NCI-H82 (cell line): ENCODE measurements around the gene SMDT1.
A peak's percentile ranks its signal among the peaks of the same experiment; 100 is the strongest.

Source experiments
- DNase-seq: peaks from one replicate; lab custom pipeline; 2025; lab: John Stamatoyannopoulos, UW

Gene SMDT1, protein sequence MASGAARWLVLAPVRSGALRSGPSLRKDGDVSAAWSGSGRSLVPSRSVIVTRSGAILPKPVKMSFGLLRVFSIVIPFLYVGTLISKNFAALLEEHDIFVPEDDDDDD

DNA sequence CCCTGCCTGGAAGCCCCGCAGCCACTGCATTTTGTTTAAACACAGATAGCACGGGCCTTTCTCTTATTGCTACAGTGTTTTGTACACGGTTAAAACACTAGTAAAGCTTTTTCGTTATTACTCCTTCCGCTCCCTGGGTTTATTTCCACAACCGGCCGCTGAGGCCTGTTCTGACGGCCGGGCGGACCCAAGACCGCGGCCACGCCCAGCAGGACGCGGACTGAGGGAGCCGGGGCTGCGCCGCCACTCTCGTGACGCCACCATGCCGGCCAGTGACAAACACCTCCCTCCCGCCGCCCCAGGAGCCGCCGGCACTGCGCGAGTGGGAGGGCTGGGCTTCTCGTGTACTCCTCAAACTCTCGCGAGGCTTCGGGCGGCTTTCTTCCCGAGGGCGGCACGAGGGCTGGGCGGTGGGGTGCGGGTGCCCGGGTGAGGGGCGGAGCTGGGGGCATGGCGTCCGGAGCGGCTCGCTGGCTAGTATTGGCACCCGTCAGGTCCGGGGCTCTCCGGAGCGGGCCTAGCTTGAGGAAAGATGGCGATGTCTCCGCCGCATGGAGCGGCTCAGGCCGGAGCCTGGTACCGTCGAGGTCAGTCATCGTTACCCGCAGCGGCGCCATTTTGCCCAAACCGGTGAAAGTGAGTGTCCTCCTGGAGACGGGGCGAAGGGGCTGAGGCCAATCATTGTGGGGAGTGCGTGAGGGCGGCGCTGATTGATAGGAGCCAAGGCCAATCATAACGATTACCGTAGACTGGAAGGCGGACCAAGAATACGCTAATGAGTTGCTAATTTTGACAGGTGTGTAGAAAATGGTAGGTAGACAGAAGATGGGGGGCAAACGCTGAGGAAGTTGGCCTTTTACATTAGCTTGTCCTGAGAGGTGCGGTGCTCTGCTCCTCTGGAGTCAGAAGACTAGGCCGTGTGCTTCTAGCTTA, at the start of gene SMDT1:
Gene SMDT1, plus strand, starts transcription at position 382 of the 933 bp plus-strand sequence. Its CDS starts 69 bp downstream, at position 451.
- peak; percentile 98 for DNase-seq

DNA sequence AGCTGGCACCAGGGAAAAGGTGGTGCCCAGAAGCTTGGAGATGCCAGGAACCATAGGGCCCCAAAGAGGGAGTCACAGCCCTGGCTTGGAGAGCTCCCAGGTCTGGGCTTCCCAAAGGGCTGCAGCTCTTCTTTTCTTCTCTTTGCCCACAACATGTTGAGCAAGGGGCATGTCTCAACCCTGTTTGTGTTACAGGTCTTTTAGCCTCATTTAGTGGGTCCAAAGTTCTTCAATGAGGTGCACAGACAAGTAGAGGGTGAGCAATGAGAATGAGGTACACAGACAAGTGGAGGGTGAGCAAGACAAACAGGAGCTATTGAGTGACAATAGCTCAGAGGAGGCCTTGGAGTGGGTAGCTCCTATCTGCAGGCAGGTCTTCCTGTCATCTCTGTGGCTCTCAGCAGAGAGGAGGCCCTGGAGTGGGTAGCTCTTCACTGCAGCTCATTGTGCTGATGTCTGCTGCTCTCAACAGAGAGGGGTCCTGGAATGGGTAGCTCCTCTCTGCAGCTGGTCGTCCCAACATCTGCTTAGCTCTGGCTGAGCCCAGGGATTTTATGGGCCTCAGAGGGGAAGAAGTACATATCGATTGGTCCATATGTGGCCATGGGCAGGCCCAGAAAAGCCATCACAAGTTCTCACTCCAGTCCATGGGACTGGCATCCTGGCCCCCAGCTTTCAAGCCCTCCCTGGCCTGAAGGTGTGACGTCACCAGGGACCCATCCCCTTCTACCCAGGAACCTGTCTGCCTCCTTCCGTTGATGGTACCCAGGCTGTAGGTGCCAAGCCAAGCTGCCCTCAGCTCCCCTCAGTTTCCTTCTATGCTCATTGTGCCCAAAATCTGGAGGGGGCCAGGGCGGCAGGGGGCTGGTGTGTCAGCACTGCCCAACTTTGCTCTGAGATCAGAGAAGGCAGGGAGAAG, 46.0 kb upstream of the SMDT1 start:
- no peak for DNase-seq

DNA sequence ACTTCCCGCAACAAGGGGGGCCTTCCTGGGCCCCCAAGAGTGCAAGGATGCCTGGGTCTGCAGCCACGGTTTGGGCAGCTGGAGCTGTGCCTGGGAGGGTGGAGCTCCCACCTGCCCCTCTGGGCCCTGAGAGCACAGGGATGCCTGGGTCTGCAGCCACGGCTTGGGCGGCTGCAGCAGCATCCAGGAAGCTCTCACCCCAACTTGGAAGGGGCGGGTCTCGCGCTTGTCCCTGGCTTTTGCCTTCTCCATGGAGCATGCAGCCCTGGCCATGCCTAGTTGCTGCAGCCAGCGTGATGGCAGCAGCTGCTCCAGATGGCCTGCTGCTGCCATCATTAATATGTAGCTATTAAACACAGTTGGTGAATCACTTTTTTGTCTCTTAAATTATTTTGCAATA, 44.2 kb upstream of the SMDT1 start:
- DNase-seq, result peak; percentile 10

DNA sequence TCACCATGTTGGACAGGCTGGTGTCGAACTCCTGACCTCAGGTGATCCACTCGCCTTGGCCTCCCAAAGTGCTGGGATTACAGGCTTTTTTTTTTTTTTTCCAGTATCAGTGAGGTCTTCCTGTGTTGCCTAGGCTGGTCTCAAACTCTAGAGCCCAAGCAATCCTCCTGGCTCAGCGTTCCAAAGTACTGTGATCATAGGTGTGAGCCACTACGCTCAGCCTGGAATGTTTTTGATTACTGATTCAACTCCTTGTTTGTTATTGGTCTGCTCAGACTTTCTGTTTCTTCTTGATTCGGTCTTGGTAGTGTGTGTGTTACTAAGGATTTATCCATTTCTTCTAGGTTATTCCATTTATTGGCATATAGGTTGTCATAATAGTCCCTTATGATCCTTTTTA, 40.2 kb upstream of the SMDT1 start:
- no peak for DNase-seq

DNA sequence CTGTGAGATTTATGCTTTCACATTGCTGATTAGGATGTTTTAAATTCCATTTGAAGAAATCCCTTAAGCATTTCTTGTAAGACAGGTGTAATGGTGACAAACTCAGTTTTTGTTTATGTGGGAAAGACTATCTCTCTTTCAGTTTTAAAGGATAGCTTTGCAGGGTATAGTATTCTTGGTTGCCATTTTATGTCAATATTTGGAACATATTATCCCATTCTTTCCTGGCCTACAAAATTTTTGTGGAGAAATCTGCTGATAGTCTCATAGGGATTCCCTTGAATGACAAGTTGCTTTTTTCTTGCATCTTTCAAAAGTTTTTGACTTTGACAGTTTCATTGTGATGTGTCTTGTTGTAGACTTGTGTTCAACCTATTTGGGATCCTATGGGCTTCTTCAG, 37.7 kb upstream of the SMDT1 start:
- DNase-seq, result no peak

DNA sequence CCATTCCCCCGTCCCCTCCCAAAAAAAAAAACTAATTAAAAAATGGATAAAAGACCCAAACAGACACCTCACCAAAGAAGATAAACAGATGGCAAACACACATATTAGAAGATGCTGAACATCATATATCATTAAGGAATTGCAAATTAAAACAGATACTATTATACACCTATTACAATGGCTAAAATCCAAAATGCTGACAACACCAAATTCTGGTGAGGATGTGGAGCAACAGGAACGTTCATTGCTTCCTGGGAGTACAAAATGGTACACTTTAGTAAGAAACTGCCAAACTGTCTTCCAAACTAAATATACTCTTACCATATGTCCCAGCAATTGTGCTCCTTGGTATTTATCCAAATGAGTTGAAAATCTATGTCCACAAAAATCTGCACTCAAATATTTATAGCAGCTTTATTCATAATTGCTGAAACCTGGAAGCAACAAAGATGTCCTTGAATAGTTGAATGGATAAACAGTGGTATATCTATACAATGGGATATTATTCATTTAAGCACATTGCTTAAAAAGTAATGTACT, 28.8 kb upstream of the SMDT1 start:
- no peak for DNase-seq

DNA sequence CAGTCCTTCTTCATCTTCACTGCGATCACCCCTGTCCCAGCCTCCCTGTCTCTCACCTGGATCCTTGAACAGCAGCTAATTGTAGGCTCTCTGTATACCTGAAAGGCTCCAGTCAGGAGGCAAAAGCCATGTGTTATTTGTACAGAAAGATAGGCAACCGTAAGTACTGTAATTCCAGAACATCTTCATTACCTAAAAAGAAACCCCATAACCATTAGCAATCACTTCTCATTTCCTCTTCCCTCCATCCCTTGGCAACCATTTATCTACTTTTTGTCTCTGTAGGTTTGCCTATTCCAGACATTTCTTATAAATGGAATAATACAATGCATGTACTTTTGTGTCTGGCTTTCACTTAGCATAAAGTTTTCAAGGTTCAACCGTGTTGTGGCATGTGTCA, 26.7 kb upstream of the SMDT1 start:
- DNase-seq, result no peak

DNA sequence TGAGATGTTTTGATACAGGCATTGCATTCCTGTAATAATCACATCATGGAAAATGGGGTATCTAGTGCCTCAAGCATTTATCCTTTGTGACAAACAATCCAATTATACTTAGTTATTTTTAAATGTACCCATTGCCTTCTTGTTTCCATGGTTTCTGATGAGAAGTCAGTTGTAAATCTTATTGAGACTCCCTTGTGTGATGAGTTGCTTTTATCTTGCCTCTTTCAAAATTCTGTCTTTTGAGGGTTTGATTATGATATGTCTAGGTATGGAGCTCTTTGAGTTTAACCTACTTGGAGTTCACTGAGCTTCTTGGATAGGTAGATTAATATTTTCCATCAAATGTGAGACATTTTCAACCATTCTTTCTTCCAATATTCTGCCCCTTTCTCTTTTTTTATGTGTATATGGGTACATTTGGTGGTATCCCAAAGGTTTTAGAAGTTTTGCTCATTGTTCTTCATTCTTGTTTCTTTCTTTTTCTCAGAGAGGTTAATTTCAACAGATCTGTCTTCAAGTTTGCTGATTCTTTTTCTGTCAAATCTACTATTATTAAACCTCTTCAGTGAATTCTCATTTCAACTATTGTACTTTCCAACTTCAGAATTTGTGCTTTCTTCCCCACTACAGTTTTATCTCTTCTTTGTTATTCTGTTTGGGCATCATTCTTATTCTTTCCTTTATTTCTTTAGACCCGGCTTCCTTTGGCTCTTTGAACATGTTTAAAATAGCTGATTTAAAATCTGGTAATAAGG, 22.6 kb upstream of the SMDT1 start:
- no peak for DNase-seq

DNA sequence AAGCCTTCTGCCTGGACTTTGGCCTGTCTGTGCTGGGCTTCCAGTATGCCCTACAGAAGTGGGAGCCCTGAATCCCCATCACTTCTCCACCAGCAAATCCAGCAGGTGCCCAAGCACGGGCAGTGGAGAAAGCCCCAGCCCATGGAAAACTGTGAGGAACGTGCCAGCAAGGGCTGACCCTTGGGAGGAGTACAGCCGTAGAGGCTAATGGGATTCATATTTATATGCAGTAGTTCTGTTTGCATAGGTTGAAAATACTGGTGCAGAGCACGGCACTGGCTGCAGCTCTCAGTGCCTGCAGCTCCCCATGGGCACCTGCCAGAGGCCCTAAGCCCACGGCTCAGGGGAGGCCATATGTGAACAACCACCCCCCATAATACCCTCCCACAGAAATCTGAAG, 19.0 kb upstream of the SMDT1 start:
- no peak for DNase-seq

DNA sequence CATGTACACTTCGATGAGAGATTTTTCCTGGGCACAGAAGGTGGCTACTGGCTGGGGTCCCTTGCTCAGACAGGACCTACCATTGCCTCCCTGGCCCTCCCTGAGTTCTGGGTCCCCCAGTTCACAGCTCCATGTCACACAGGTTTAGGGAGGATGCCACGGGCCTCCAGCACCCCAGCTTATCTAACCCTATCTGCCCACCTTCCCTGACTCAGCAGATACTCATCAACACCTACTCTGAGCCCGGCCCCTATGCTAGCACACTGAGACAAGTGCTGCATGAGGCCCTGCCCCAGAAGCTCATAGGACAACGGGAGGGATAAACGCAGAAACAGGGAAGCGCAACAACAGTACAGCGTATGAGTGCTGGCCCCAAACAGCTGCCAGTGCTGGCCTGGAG, 18.5 kb upstream of the SMDT1 start:
- DNase-seq, result no peak

DNA sequence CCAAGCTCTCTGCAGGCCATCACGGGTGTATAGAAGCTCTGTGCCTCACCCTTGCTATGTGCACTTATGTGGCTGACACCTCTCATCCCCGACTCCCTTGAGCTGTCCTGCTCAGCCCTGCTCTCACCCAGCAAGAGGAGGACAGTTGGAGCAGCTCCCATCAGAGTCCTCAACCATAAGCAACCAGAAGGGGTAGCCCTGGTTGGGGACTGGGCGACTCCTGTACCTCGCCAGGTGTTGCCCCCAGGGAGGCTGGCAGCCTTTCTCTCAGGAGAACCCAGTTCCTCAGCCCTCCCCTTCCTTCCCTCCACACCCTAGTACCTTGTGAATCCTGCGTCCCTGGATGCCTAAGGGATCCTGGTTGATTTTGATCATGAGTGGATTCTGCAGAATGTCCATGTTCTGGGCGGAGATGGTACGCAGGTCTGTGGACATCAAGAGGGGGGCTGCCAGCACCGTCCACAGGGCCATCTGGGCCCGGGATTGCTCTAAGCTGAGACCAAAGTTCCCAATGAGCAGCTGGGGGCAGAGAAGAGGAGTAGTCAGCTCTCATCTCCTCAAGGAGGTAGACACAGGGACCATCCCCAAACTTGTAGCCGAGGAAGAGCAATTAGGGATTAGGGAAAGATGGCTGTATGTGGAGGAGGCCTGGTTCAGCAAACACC, 16.9 kb upstream of the SMDT1 start:
- no peak for DNase-seq

DNA sequence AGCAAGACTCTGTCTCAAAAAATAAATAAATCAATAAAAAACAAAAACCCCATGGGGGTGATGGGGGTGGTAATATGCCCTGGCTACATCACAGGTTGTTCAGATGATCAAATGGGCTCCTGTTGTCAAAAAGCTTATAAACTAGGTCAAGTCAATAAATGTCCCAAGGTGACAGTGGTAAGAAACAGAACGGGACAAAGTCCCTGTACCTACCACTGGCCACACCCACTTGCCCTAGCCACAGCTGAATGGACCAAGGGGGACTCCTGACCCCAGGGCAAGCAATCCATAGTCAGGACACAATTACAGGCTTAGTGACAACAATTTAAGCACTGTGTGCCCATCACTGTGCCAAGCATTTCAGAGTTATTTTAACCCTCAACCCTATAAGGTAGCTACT, 14.9 kb upstream of the SMDT1 start:
- DNase-seq, result no peak

DNA sequence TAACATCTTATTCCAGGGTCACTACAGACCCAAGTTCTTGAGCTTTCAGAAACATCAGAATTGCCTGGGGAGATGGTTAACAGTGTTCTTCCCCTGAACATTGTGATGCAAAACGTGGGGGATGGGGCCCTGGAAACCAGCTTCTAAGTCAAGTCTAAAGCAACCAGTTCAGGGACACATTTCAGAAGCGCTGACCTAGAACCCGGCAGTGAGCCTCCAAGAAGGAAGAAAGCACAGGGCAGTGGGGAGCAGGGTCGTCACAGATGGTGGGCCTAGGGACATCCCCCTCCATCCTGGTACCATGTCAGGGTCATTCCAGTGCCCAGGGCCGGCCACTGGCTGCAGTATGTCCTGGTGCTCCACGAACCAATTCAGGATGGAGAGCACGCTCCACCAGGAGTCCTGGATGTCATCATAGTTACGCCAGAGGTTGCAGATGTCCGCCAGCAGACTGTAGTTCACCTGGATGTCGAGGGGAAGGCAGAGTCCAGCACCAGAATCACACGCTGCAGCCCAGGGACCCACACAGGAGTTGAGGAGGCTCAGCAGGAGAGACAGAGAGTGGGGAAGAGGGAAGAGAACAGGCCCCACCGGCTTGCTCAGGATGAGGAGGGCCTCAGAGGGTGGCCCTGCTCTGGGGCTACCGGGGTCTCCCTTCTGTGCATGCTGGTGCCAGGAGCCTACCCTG, 13.9 kb upstream of the SMDT1 start:
- no peak for DNase-seq

DNA sequence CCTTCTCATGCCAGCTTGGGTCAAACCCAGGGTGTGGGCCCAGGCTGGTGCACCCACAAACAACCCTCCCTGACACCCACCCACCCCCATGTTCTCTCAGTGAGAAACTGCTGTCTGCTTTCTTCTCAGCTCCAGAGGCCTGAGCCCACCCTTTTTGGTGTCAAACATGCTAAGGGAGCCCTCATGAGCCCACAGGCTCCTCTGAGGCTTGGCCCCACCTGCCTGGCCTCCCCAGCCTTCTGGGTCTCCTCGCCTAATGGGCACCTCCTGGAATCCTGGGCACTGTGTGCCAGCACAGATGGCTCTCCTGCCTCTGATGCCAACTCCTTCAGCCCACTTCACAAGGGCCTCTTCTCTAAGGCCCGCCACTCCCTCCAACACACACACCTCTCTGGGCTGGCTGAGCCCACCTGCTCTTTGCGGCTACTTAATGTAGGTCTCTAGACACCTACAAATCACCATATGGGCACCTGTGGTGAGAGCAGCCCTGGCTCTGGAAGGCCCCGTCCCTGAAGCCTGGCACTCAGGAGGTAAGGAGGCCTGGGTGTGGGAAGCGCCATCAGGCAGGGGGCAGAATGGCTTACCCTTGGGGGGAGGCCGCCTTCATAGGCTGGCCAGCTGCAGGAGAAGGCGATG, 13.3 kb upstream of the SMDT1 start:
- no peak for DNase-seq

DNA sequence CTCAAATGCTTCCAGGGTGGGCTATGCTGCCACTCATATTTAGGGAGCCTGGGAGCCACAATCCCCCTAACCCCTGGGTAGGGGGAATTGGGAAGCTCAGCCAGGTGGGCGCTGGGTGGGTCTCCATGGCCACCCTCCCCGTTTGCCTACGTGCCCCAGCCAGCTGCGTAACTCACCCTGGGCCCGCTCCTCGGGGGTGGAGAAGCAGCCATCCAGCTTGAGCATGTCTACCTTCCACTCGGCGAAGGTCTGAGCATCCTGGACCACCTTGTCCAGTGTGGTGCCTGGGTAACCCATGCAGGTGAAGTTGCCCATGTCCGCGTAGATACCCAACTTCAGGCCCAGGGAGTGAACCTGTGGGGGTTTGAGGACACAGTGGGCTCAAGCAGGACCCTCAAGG, 12.6 kb upstream of the SMDT1 start:
- DNase-seq, result no peak

DNA sequence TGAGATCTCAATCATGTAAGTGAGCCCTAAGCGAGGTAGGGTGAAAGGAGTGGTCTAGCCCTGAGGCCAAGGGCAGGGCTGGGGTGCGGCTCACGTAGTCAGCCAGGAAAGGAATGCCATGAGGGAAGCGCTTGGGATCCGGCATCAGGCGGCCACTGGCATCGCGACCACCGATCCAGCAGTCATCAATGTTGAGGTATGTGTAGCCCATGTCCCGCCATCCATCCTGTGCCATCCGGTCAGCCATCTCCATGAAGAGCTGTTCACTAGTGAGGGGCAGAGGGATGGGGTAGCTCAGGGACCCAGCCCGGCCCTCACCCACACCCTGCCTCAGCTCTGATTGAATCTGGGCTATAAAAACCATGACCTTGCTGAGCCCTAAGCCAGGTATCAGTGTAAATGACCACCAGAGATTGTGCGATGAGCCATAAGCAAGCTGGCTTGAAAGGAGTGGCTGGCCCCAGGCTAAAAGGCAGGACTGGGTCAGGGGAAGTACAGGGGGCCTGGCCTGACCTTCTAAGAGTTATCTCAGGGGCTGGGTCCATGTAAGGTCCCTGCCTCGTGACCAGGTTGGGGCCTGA, 11.7 kb upstream of the SMDT1 start:
- no peak for DNase-seq

DNA sequence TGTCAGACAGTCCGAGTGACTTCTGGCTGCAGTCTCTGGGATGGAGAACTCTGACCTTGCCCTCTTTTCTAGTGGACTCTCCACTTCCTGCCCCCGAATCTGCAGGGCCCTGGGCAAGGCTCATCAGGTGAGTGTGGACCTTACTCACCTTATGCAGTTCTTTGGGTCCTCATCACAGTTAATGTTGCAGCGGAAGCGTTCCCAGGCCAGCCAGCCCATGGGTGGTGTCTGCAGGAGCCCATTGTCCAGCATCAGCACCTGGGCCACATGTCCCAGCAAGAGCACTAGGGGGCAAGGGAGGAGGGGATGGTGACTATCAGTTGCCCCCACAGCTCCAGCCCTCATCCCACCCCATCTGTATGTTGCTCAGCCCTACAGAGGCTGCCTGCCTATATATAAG, 11.2 kb upstream of the SMDT1 start:
- DNase-seq, result no peak

DNA sequence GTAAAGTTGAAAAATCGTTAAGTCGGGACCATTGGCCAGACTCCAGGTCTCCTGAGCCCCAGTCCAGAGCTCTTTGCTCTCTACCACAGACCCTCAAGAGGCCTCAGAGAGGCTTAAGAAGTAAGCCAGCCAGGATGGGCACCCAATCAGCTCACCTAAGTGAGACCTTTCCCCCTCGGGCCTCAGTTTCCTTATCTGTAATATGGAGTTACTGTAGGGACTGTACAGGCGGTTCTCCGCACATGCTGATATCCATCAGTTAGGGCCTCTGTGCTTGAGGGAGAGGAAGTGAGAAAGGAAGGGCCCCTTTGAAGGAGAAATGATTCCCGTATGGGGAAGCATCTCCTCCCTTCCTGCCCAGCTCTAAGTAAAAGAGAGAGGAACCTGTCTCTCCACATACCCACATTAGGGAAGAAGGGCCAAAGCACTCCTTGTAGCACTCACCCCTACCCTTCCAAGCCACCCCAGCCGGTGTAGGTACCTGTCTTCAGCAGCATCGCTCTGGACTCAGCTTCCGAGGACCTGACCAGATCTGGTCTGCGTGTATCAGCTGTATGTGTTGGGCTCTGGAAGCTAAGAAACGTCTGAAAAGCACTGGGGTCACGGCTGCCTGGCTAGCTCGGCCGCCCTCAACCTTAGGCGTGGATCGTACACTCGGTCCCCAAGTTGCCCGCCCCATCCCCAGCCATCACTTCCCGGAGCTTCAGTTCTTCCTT, 9.5 kb upstream of the SMDT1 start:
- no peak for DNase-seq
